Activated T-cell treated with anti-CD3 and anti-CD28 coated beads, Interleukin-2, amount 50 U/mL, for 4 hours (primary cell): ENCODE data around the gene CACNA1D. TPM values are rescaled to one million over a fixed set of nuclear protein-coding genes. Genes with fewer than 3 reads are reported as not detected.
A peak's percentile ranks its signal among the peaks of the same experiment; 100 is the strongest.

Experiments used
- ATAC-seq, 2 donors: fragments of 200-7000 bp; cut with Tn5 transposase; one replicate each; pipeline ENCODE4 v1.10.0; 2021
- DNase-seq: peaks from one replicate; pipeline ENCODE4 v3.0.0-alpha.2; 2020
- H3K27me3 Mint-ChIP-seq: one replicate; pipeline ENCODE4 v1.8.0; 2021; ENCODE audit warnings: low read depth, mixed read lengths
- H3K36me3 Mint-ChIP-seq: one replicate; pipeline ENCODE4 v1.8.0; 2022; ENCODE audit warnings: mixed read lengths; ENCODE audit not compliant: insufficient read depth
- H3K4me1 Mint-ChIP-seq: one replicate; pipeline ENCODE4 v1.8.0; 2021; ENCODE audit warnings: low read depth, mixed read lengths
- H3K4me3 Mint-ChIP-seq: one replicate; pipeline ENCODE4 v1.8.0; 2021; ENCODE audit warnings: mild to moderate bottlenecking, moderate library complexity, mixed read lengths
- H3K9me3 Mint-ChIP-seq: one replicate; pipeline ENCODE4 v1.8.0; 2021; ENCODE audit warnings: mixed read lengths
- total RNA-seq, 3 donors: library from RNA; stranded (reverse); gene quantifications; one replicate each; pipeline ENCODE4 v1.2.1, GENCODE V29; 2021

Gene CACNA1D
- total RNA-seq, 3 donors from 2014 or later = 0.18 to 0.52 (median 0.51) TPM

- Mint-ChIP-seq H3K4me1 (no peaks in the 10 kb centered on the region), H3K9me3 (no peaks in the 10 kb centered on the region), H3K36me3 (no peaks in the 10 kb centered on the region), H3K4me3 (no peak overlapping the region), H3K27me3 (peaks cover 16% of the 10 kb centered on the region)
- DNase-seq = no peak
- ATAC-seq = no peak
Measured at GRCh38 chr3:53486961-53487654, 7.3 kb upstream of the CACNA1D start.

- no peak for ATAC-seq
Measured at GRCh38 chr3:53489386-53489785, 5.0 kb upstream of the CACNA1D start.

DNA sequence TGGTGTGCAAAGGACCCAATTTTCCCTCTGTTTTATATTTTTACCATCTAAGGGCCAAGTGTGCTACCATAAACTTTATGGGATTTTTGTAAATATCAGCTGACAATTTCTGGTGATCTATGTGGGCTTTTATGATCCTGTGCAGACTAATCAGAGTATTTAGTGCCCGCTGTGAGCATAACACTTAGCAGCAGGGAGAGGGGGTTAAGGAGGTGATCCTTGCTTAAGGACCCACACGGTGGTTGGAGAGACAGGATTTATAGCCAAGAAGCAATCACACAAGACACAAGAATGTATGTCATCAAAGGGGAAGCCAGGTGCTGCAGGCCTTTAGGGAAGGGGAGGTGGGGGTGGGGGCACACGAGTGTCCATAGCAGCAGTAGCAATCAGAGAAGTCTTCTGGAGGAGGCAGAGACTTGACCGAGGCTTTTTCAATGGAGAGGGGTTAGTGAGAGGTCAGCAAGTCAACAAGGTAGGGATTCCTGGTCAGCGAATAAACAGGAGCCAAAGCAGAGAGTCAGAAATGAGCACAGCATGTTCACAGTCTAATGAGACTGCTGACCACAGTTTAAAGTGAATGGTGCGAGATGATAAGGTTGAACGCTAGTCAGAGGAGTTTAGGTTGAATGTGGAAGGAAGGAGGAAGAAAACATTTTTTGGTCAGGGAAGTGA lies 4.5 kb upstream of the CACNA1D start:
- no peak overlapping the region for H3K4me3 Mint-ChIP-seq
- DNase-seq (no peak), ATAC-seq (no peak)
- peaks cover 3% of the 10 kb centered on the region for H3K4me1 Mint-ChIP-seq
- H3K9me3 Mint-ChIP-seq = no peaks in the 10 kb centered on the region
- H3K36me3 Mint-ChIP-seq = no peaks in the 10 kb centered on the region
- H3K27me3 Mint-ChIP-seq = peaks cover 29% of the 10 kb centered on the region

More at GRCh38 chr3:53489386-53489785, 5.0 kb upstream of the CACNA1D start:
- peaks cover 3% of the 10 kb centered on the region for H3K4me1 Mint-ChIP-seq
- no peak overlapping the region for H3K4me3 Mint-ChIP-seq
- no peak for DNase-seq
- no peaks in the 10 kb centered on the region for H3K36me3 Mint-ChIP-seq
- peaks cover 29% of the 10 kb centered on the region for H3K27me3 Mint-ChIP-seq
- H3K9me3 Mint-ChIP-seq = no peaks in the 10 kb centered on the region

GRCh38 chr3:53490459-53490968 lies 3.9 kb upstream of the CACNA1D start:
- DNase-seq = no peak
- no peak overlapping the region for H3K4me3 Mint-ChIP-seq
- no peaks in the 10 kb centered on the region for H3K36me3 Mint-ChIP-seq
- ATAC-seq = no peak
- peaks cover 6% of the 10 kb centered on the region for H3K4me1 Mint-ChIP-seq
- H3K27me3 Mint-ChIP-seq = peaks cover 33% of the 10 kb centered on the region
- no peaks in the 10 kb centered on the region for H3K9me3 Mint-ChIP-seq

DNA sequence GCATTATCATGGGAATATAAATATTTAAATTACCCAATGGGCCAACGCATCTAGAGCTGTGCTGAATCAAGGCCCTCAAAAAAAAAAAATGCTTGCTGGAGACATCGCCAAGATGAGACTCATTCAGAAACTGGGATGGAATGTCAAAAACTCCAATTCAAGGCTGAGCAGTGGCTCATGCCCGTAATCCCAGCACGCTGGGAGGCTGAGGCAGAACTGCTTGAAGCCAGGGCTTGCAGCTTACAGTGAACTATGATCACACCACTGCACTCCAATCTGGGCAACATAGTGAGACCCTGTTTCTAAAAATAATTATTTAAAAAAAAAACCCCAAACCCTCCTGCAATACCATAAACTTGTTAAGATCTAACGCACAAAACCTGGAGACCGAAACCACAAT lies 3.1 kb upstream of the CACNA1D start:
- no peaks in the 10 kb centered on the region for H3K9me3 Mint-ChIP-seq
- DNase-seq (no peak), ATAC-seq (no peak)
- no peak overlapping the region for H3K4me3 Mint-ChIP-seq
- no peaks in the 10 kb centered on the region for H3K36me3 Mint-ChIP-seq
- peaks cover 6% of the 10 kb centered on the region for H3K4me1 Mint-ChIP-seq
- peaks cover 38% of the 10 kb centered on the region for H3K27me3 Mint-ChIP-seq

GRCh38 chr3:53493595-53493962 lies 832 bp upstream of the CACNA1D start:
- Mint-ChIP-seq H3K36me3 (no peaks in the 10 kb centered on the region), H3K9me3 (no peaks in the 10 kb centered on the region), H3K4me3 (peak overlapping the region; percentile 69), H3K27me3 (peaks cover 53% of the 10 kb centered on the region), H3K4me1 (peaks cover 6% of the 10 kb centered on the region)
- ATAC-seq = no peak
- DNase-seq = no peak

DNA sequence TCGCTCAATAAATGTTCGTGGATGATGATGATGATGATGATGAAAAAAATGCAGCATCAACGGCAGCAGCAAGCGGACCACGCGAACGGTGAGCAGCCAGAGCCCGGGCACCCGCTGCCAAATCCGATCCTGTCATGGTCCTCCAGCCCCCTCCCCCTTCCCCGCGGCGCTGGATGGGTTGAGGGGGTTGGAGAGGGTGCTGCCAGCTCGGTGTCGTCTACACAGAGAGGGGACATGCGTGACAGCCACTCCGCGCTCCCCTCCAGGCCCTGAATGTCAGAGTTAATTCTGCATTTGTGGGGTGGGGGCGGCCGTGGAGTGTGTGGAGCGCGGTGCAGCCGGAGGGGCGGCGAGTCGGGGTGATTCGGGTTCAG lies 722 bp downstream of the CACNA1D start:
- H3K27me3 Mint-ChIP-seq = peaks cover 53% of the 10 kb centered on the region
- peaks cover 6% of the 10 kb centered on the region for H3K4me1 Mint-ChIP-seq
- ATAC-seq = no peak
- no peak for DNase-seq
- peak overlapping the region; percentile 35 for H3K4me3 Mint-ChIP-seq
- H3K36me3 Mint-ChIP-seq = no peaks in the 10 kb centered on the region
- H3K9me3 Mint-ChIP-seq = no peaks in the 10 kb centered on the region

DNA sequence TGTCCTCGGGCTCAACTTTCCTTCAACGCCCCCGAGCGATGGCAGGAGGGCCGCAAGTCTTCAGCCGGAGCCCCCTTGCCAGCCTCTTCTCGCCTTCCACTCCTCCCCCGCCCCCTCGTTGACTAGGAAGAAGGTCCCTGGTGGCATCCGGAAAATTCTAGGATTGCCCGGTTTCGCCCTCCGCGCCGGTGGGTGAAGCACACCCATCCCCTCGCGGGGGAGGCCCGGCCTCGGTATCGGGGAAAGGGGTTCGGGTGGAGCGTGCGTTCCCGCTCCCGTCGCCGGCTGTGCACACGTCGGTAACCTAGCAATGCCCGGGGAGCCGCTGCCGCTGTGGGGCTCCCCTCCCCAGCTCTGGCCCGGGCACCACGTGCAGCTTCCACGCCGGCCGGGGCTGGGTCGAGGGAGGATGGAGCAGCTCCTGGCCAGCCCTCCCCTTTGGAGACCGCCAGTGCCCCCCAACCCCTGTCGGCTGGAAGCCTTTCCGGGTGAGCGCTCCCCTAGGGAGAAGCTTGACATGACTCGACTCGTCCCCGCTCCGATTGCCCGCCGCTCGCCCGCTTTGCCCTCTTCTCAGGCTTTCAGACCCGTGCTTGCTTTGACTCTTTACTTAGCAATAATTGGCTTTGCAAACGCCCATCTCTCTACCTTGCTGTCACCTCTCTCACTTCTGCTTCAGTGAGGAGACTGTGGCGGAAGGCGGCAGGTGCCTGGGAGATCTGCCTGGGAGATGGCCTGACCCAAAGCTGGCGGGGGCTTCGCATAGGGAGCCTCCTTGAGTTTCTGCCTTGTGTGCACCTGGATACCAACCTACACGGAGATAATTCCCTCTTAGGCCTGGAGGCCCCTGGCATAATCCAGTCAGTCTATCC lies 1.3 kb downstream of the CACNA1D start:
- no peaks in the 10 kb centered on the region for H3K9me3 Mint-ChIP-seq
- DNase-seq = no peak
- peak in 1 of 2 donors; percentile 19 for ATAC-seq

DNA sequence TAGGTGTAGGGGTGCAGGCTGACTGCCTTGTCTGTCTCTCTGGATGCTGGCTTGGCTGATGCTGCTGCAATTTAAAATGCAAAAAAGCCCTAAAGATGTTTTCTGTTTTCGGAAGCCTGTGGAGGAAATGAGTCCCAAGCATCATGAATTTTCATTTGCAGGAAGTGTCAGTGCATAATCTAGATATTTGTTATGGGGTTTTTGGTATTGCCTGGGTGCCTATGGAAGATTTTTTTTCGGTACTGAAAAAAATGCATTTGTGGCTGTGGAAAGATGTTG lies 1.9 kb downstream of the CACNA1D start:
- peaks cover 53% of the 10 kb centered on the region for H3K27me3 Mint-ChIP-seq
- peaks cover 6% of the 10 kb centered on the region for H3K4me1 Mint-ChIP-seq
- no peak overlapping the region for H3K4me3 Mint-ChIP-seq
- ATAC-seq (no peak), DNase-seq (no peak)
- H3K9me3 Mint-ChIP-seq = no peaks in the 10 kb centered on the region
- H3K36me3 Mint-ChIP-seq = no peaks in the 10 kb centered on the region

More for the DNA sequence above, 1.3 kb downstream of the CACNA1D start:
- H3K4me1 Mint-ChIP-seq = peaks cover 6% of the 10 kb centered on the region
- H3K36me3 Mint-ChIP-seq = no peaks in the 10 kb centered on the region
- H3K4me3 Mint-ChIP-seq = peak overlapping the region; percentile 41
- H3K27me3 Mint-ChIP-seq = peaks cover 50% of the 10 kb centered on the region

GRCh38 chr3:53496984-53497383 lies 2.6 kb downstream of the CACNA1D start:
- Mint-ChIP-seq H3K4me1 (peaks cover 6% of the 10 kb centered on the region), H3K36me3 (no peaks in the 10 kb centered on the region), H3K27me3 (peaks cover 49% of the 10 kb centered on the region), H3K4me3 (no peak overlapping the region), H3K9me3 (no peaks in the 10 kb centered on the region)
- ATAC-seq (no peak), DNase-seq (no peak)

- Mint-ChIP-seq H3K4me3 (no peak overlapping the region), H3K36me3 (no peaks in the 10 kb centered on the region)
- no peak for ATAC-seq
Measured at GRCh38 chr3:53498806-53499641, 4.6 kb downstream of the CACNA1D start.

DNA sequence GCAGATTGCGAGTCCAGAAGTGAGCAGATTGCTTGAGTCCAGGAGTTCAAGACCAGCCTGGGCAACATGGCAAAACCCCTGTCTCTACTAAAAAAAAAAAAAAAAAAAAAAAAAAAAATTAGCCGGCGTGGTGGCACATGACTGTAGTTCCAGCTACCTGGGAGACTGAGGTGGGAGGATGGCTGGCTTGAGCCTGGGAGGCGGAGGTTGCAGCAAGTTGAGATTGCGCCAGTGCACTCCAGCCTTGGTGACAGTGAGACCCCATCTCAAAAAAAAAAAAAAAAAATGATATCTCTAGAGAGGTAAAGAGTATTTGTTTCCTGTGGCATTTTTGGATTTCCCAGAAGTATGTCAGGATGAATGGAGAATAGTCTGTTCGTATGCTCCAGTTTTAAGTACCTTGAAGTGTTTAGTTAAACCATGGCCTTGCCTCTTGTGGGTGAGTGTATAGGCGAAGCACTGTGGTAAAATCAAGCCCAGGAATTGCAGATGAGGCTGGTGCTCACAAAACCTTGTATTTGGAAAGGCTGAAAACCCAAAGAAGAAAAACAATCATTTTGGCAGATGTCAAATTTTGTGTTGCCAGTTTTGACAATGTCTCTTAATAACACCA lies 5.9 kb downstream of the CACNA1D start:
- no peaks in the 10 kb centered on the region for H3K36me3 Mint-ChIP-seq
- peaks cover 38% of the 10 kb centered on the region for H3K27me3 Mint-ChIP-seq
- H3K4me3 Mint-ChIP-seq = no peak overlapping the region
- H3K9me3 Mint-ChIP-seq = no peaks in the 10 kb centered on the region
- ATAC-seq = no peak
- DNase-seq = no peak
- H3K4me1 Mint-ChIP-seq = no peaks in the 10 kb centered on the region

More at GRCh38 chr3:53498806-53499641, 4.6 kb downstream of the CACNA1D start:
- no peaks in the 10 kb centered on the region for H3K9me3 Mint-ChIP-seq
- H3K27me3 Mint-ChIP-seq = peaks cover 42% of the 10 kb centered on the region
- DNase-seq = no peak
- H3K4me1 Mint-ChIP-seq = peaks cover 3% of the 10 kb centered on the region

DNA sequence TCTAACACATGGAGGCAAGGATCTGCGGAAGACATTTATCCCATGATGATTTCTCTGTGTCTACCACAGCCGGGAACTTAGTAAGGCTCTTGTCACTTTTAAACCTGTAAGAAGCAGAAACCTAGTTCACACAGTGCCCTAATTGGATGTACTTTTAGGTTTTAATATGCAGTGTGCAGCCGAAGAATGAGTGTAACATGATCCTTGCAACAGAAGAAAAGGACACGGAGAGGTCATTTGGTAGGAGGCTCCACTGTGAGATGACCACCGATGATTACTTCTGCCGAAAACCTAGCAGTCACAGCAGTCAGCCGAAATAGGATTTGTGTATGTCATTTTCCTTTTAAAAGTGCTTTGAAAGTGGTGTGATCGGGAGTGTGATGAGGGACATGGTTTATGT lies 6.8 kb downstream of the CACNA1D start:
- ATAC-seq (no peak), DNase-seq (no peak)
- Mint-ChIP-seq H3K27me3 (peaks cover 34% of the 10 kb centered on the region), H3K36me3 (no peaks in the 10 kb centered on the region), H3K9me3 (no peaks in the 10 kb centered on the region), H3K4me1 (no peaks in the 10 kb centered on the region), H3K4me3 (no peak overlapping the region)
